Tibial artery (tissue), 4 donors: ENCODE results near the gene ACAP3.

Experiments
- DNase-seq, 2 donors: peaks; one replicate each; pipeline ENCODE4 v3.0.0-alpha.2; 2019
- H3K27ac ChIP-seq, 2 donors: fragments of 200-600 bp; sonication (generic) in 1 of 2; 1 replicate in 1 of 2; 2 replicates in 1 of 2; pipeline ENCODE4 v1.5.1; 2018 to 2019; ENCODE audit warnings: mild to moderate bottlenecking in 1 of 2
- H3K27me3 ChIP-seq, 2 donors: fragments of 200-600 bp; sonication (generic) in 1 of 2; one replicate each; pipeline versions ENCODE4 v1.5.1 to v1.6.0; 2016 to 2019
- H3K36me3 ChIP-seq, 3 donors: fragments of 200-600 bp; sonication (generic) in 2 of 3; one replicate each; pipeline ENCODE4 v1.5.1; 2016 to 2019; ENCODE audit warnings: mild to moderate bottlenecking in 2 of 3
- H3K4me1 ChIP-seq, 4 donors: fragments of 200-600 bp; sonication (generic) in 2 of 4; 1 replicate in 3 of 4; 2 replicates in 1 of 4; pipeline ENCODE4 v1.5.1; 2016 to 2019
- H3K4me3 ChIP-seq, 2 donors: fragments of 200-600 bp; sonication (generic) in 1 of 2; 1 replicate in 1 of 2; 2 replicates in 1 of 2; pipeline ENCODE4 v1.5.1; 2018 to 2019; ENCODE audit warnings: mild to moderate bottlenecking in 2 of 2
- H3K9me3 ChIP-seq, 3 donors: fragments of 200-600 bp; sonication (generic) in 1 of 3; one replicate each; pipeline ENCODE4 v1.5.1; 2016 to 2019
- CTCF ChIP-seq, 2 experiments: fragments of 200-600 bp in 1 of 2; fragments of 450-650 bp in 1 of 2; IDR thresholded peaks; one replicate each; pipeline ENCODE4 v1.5.1; 2017 to 2019; ENCODE audit warnings: antibody characterized with exemption in 2 of 2, mild to moderate bottlenecking in 1 of 2, moderate library complexity in 1 of 2
- intact Hi-C: fragments of 100-400 bp; cut with DNase I; formaldehyde crosslinking; loops from one replicate; pipeline ENCODE4 v1.15.0; 2023; ENCODE audit warnings: low total_unique reads

Gene ACAP3

GRCh38 chr1:1243807-1244191 lies 63.9 kb downstream of the ACAP3 start:
- Histone ChIP-seq H3K9me3 (no peaks in the 10 kb centered on the region), H3K36me3 (peaks cover 0 to 12% (median 5%) of the 10 kb centered on the region in 3 donors), H3K27ac (no peak overlapping the region), H3K4me1 (peaks cover 0 to 27% (median 5%) of the 10 kb centered on the region in 4 donors), H3K4me3 (no peak overlapping the region), H3K27me3 (peaks cover 0 to 61% of the 10 kb centered on the region in 2 donors)
- TF ChIP-seq CTCF (IDR thresholded peaks at IDR 0.05) = no peak
- intact Hi-C loops = no loop called here
- no peak for DNase-seq

GRCh38 chr1:1243266-1243660 lies 64.5 kb downstream of the ACAP3 start:
- no peak for TF ChIP-seq CTCF (IDR thresholded peaks at IDR 0.05)
- Histone ChIP-seq H3K4me3 (no peak overlapping the region), H3K9me3 (no peaks in the 10 kb centered on the region), H3K36me3 (peaks cover 0 to 12% (median 5%) of the 10 kb centered on the region in 3 donors), H3K4me1 (peaks cover 0 to 33% (median 5%) of the 10 kb centered on the region in 4 donors), H3K27me3 (peaks cover 0 to 63% of the 10 kb centered on the region in 2 donors), H3K27ac (no peak overlapping the region)
- DNase-seq = no peak
- intact Hi-C loops = no loop called here

GRCh38 chr1:1242461-1243265 lies 65.1 kb downstream of the ACAP3 start:
- Histone ChIP-seq H3K27me3 (peaks cover 0 to 63% of the 10 kb centered on the region in 2 donors), H3K36me3 (peaks cover 0 to 12% (median 5%) of the 10 kb centered on the region in 3 donors), H3K27ac (no peak overlapping the region), H3K4me1 (peaks cover 0 to 38% (median 5%) of the 10 kb centered on the region in 4 donors), H3K9me3 (no peaks in the 10 kb centered on the region), H3K4me3 (no peak overlapping the region)
- no peak for TF ChIP-seq CTCF (IDR thresholded peaks at IDR 0.05)
- intact Hi-C loops = no loop called here
- DNase-seq = no peak
